HepG2 (cell line): Measurements from ENCODE around the gene SETD2. TPM values are rescaled to one million over a fixed set of nuclear protein-coding genes. Genes with fewer than 3 reads are reported as not detected.

Experiments
- CTCF ChIP-seq: sonication (generic); formaldehyde crosslinking; IDR thresholded peaks from 2 replicates; pipeline ENCODE4 v1.5.0; 2020; ENCODE audit warnings: mild to moderate bottlenecking, missing genetic modification reagents, moderate library complexity
- DNMT3B ChIP-seq: conservative IDR thresholded peaks from 2 replicates; pipeline ENCODE4 v1.6.1; 2016; ENCODE audit warnings: missing biosample characterization, control low read depth
- GABPA ChIP-seq, 2 experiments: IDR thresholded peaks; 2 replicates each; pipeline ENCODE4 v1.6.1; 2011 to 2016; ENCODE audit warnings: low read depth in 2 of 2, low read length in 1 of 2, missing biosample characterization in 1 of 2, missing genetic modification characterization in 1 of 2
- HDAC6 ChIP-seq: fragments of 200-600 bp; sonication (generic); IDR thresholded peaks from 2 replicates; pipeline ENCODE4 v1.7.0; 2017; ENCODE audit warnings: mild to moderate bottlenecking, antibody characterized with exemption, low read length, low read depth
- HIVEP1 ChIP-seq: sonication (generic); formaldehyde crosslinking; IDR thresholded peaks from 2 replicates; pipeline ENCODE4 v1.4.0; 2020; ENCODE audit warnings: mild to moderate bottlenecking, missing genetic modification reagents
- KAT8 ChIP-seq: IDR thresholded peaks from 2 replicates; pipeline ENCODE4 v1.6.1; 2016; ENCODE audit warnings: missing genetic modification reagents, missing compliant biosample characterization
- KDM2A ChIP-seq: sonication (generic); formaldehyde crosslinking; IDR thresholded peaks from 2 replicates; pipeline ENCODE4 v1.4.0; 2020; ENCODE audit warnings: low read depth, missing genetic modification reagents, borderline replicate concordance
- KMT2A ChIP-seq: sonication (generic); formaldehyde crosslinking; IDR thresholded peaks from 2 replicates; pipeline ENCODE4 v1.4.0; 2020; ENCODE audit warnings: missing genetic modification reagents
- MBD4 ChIP-seq: IDR thresholded peaks from 2 replicates; pipeline ENCODE4 v1.6.1; 2012; ENCODE audit warnings: low read length, inconsistent platforms, borderline replicate concordance
- NFKB2 ChIP-seq: sonication (generic); formaldehyde crosslinking; IDR thresholded peaks from 2 replicates; pipeline ENCODE4 v1.4.0; 2020; ENCODE audit warnings: missing genetic modification reagents, borderline replicate concordance
- RCOR2 ChIP-seq: IDR thresholded peaks from 2 replicates; pipeline ENCODE4 v1.6.1; 2016; ENCODE audit warnings: missing biosample characterization, missing genetic modification reagents
- SMYD3 ChIP-seq: sonication (generic); formaldehyde crosslinking; IDR thresholded peaks from 2 replicates; pipeline ENCODE4 v1.8.1; 2023; ENCODE audit warnings: mild to moderate bottlenecking, missing genetic modification reagents
- SRF ChIP-seq: IDR thresholded peaks from 2 replicates; pipeline ENCODE4 v1.6.1; 2011; ENCODE audit warnings: mild to moderate bottlenecking, low read depth, low read length, moderate library complexity
- SRSF4 ChIP-seq: fragments of 200-400 bp; formaldehyde crosslinking; IDR thresholded peaks from one replicate; pipeline ENCODE4 v1.6.1; 2018; ENCODE audit warnings: mild to moderate bottlenecking, low read depth, low read length, moderate library complexity; ENCODE audit not compliant: poor library complexity, severe bottlenecking
- TBX2 ChIP-seq: sonication (generic); formaldehyde crosslinking; IDR thresholded peaks from 2 replicates; pipeline ENCODE4 v1.5.0; 2020; ENCODE audit warnings: missing genetic modification reagents, mild to moderate bottlenecking, borderline replicate concordance
- YY1 ChIP-seq: IDR thresholded peaks from 2 replicates; pipeline ENCODE4 v1.6.1; 2011; ENCODE audit warnings: low read length, low read depth, moderate library complexity, mild to moderate bottlenecking; ENCODE audit not compliant: insufficient read depth, insufficient replicate concordance
- ZBTB8A ChIP-seq: sonication (generic); formaldehyde crosslinking; IDR thresholded peaks from 2 replicates; pipeline ENCODE4 v1.4.0; 2020; ENCODE audit warnings: mild to moderate bottlenecking, low read depth, missing genetic modification reagents, borderline replicate concordance
- ZFY ChIP-seq: sonication (generic); formaldehyde crosslinking; IDR thresholded peaks from 2 replicates; pipeline ENCODE4 v1.4.0; 2020; ENCODE audit warnings: missing genetic modification reagents
- ZNF331 ChIP-seq: sonication (generic); formaldehyde crosslinking; IDR thresholded peaks from 2 replicates; pipeline ENCODE4 v1.4.0; 2020; ENCODE audit warnings: missing genetic modification reagents
- ZNF451 ChIP-seq: sonication (generic); formaldehyde crosslinking; IDR thresholded peaks from 2 replicates; pipeline ENCODE4 v1.5.0; 2020; ENCODE audit warnings: mild to moderate bottlenecking, missing genetic modification reagents
- ZNF672 ChIP-seq: sonication (generic); formaldehyde crosslinking; IDR thresholded peaks from 2 replicates; pipeline ENCODE4 v1.8.1; 2022; ENCODE audit warnings: missing genetic modification reagents
- polyA plus RNA-seq, 8 experiments: library from polyadenylated mRNA; depleted of rRNA in 3 of 8; stranded (reverse) in 7 of 8; unstranded in 1 of 8; fragments of >200 nt; fragmentation: Illumina TruSeq in 4 of 8; extraction: Trizol in 4 of 8; gene quantifications; 2 replicates each; pipeline versions ENCODE4 v1.2.1 to v1.2.3, GENCODE V29; 2011 to 2016; ENCODE audit warnings: low read depth in 4 of 8, missing spikeins in 1 of 8, mixed read lengths in 1 of 8; ENCODE audit not compliant: insufficient read depth in 1 of 8
- total RNA-seq, 5 experiments: library from RNA; depleted of rRNA; stranded (reverse); fragments of >200 nt; fragmentation: Illumina TruSeq; extraction: Trizol; gene quantifications; 2 replicates each; pipeline ENCODE4 v1.2.3, GENCODE V29; 2016; ENCODE audit warnings: low read depth in 1 of 5
- TF ChIP-seq, protein P1 (sequence below): IDR thresholded peaks from 2 replicates; pipeline ENCODE4 v1.6.1; 2012; ENCODE audit warnings: low read length, improper control_type of control experiment
- TF ChIP-seq, protein P2 (sequence below): sonication (generic); formaldehyde crosslinking; conservative IDR thresholded peaks from 2 replicates; pipeline ENCODE4 v1.4.0; 2020; ENCODE audit warnings: missing genetic modification reagents

The SETD2 gene
- total and polyA plus RNA-seq, 2 of the 13 experiments (the other 11 are each of a cell fraction or from before 2014, with no cell fraction given) = 14.2 to 24.2 TPM

DNA sequence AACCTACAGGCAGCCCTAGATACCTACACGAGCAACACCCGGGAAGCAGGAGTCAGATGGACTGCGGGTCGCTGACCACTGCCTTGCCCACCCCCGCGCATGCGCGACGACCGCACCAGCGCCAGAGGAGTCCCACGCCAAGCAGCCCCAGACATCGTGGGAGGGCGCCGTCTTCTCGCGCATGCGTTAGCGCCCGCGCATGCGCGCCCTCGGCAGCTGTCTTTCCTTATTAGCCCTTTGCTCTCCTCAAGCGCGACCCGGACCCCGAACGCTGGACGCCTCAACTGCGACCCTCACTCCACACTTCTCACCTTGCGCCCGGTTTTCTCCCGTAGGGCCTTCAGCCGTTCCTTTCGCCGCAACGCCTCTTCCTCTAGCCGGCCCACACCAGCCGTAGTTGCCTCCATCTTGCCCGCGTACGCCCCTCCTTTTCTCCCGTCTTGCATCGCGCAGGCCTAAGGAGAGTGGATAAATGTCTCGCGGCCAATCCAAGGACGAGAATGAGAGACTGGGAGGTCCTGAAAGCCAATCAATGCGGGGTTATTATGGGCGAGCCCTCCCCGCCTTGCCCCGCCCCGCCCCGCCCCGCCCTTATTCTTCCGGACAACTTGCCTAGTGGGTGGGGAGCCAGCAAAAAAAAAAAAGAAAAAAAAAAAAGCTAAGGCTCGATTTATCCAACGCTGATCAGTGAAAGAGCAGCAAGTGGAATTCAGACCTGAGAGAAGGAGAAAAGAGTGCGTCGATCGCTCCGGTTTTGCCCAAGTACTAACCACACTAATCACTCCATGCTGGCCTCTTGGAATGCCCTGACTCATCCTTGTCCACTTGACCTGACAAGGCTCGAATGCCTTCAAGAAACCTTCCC lies 187.4 kb downstream of the SETD2 start, which contains the start of gene CCDC12 (continued):
- TF ChIP-seq, protein P1, sequence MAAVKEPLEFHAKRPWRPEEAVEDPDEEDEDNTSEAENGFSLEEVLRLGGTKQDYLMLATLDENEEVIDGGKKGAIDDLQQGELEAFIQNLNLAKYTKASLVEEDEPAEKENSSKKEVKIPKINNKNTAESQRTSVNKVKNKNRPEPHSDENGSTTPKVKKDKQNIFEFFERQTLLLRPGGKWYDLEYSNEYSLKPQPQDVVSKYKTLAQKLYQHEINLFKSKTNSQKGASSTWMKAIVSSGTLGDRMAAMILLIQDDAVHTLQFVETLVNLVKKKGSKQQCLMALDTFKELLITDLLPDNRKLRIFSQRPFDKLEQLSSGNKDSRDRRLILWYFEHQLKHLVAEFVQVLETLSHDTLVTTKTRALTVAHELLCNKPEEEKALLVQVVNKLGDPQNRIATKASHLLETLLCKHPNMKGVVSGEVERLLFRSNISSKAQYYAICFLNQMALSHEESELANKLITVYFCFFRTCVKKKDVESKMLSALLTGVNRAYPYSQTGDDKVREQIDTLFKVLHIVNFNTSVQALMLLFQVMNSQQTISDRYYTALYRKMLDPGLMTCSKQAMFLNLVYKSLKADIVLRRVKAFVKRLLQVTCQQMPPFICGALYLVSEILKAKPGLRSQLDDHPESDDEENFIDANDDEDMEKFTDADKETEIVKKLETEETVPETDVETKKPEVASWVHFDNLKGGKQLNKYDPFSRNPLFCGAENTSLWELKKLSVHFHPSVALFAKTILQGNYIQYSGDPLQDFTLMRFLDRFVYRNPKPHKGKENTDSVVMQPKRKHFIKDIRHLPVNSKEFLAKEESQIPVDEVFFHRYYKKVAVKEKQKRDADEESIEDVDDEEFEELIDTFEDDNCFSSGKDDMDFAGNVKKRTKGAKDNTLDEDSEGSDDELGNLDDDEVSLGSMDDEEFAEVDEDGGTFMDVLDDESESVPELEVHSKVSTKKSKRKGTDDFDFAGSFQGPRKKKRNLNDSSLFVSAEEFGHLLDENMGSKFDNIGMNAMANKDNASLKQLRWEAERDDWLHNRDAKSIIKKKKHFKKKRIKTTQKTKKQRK = no peak
- TF ChIP-seq ZNF331 (CRISPR knock-in tag) (peak; percentile 17; the same call in 1 of the 2 replicates), MBD4 (no peak), SRF (peak; percentile 94), NFKB2 (CRISPR knock-in tag) (peak; percentile 73; the same call in 1 of the 2 replicates), DNMT3B (CRISPR knock-in tag) (no peak), TBX2 (CRISPR knock-in tag) (peak; percentile 34; the same call in 1 of the 2 replicates), HIVEP1 (CRISPR knock-in tag) (peak; percentile 47), CTCF (CRISPR knock-in tag) (no peak), ZBTB8A (CRISPR knock-in tag) (no peak), KDM2A (CRISPR knock-in tag) (peak; percentile 74), SMYD3 (CRISPR knock-in tag) (no peak), KAT8 (CRISPR knock-in tag) (peak; percentile 71), KMT2A (CRISPR knock-in tag) (0 out of 2 replicates have a peak, but pooled peaks have one; percentile 18), ZNF672 (CRISPR knock-in tag) (no peak), ZFY (CRISPR knock-in tag) (peak; percentile 69), RCOR2 (CRISPR knock-in tag) (no peak), YY1 (peak; percentile 94), GABPA (IDR thresholded peaks at IDR 0.05; ENCODE audit: low read depth, low read length) (no peak), GABPA (CRISPR knock-in tag; IDR thresholded peaks at IDR 0.05; ENCODE audit: low read depth) (0 out of 2 replicates have a peak, but pooled peaks have one; percentile 34), ZNF451 (CRISPR knock-in tag) (peak; percentile 78), SRSF4 (no peak), HDAC6 (no peak)
- TF ChIP-seq, protein P2, sequence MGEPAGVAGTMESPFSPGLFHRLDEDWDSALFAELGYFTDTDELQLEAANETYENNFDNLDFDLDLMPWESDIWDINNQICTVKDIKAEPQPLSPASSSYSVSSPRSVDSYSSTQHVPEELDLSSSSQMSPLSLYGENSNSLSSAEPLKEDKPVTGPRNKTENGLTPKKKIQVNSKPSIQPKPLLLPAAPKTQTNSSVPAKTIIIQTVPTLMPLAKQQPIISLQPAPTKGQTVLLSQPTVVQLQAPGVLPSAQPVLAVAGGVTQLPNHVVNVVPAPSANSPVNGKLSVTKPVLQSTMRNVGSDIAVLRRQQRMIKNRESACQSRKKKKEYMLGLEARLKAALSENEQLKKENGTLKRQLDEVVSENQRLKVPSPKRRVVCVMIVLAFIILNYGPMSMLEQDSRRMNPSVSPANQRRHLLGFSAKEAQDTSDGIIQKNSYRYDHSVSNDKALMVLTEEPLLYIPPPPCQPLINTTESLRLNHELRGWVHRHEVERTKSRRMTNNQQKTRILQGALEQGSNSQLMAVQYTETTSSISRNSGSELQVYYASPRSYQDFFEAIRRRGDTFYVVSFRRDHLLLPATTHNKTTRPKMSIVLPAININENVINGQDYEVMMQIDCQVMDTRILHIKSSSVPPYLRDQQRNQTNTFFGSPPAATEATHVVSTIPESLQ = no peak
